Limb (tissue), 2 donors: ENCODE data around the gene PPP1R13B.

Experiments
- DNase-seq, 2 donors: peaks; one replicate each; pipeline ENCODE4 v3.0.0-alpha.2; 2016; ENCODE audit errors: extremely low spot score in 2 of 2

PPP1R13B gene

GRCh38 chr14:103880348-103881267 is 33.2 kb upstream of the PPP1R13B start:
- DNase-seq: peak; percentile 57 to 78

DNA sequence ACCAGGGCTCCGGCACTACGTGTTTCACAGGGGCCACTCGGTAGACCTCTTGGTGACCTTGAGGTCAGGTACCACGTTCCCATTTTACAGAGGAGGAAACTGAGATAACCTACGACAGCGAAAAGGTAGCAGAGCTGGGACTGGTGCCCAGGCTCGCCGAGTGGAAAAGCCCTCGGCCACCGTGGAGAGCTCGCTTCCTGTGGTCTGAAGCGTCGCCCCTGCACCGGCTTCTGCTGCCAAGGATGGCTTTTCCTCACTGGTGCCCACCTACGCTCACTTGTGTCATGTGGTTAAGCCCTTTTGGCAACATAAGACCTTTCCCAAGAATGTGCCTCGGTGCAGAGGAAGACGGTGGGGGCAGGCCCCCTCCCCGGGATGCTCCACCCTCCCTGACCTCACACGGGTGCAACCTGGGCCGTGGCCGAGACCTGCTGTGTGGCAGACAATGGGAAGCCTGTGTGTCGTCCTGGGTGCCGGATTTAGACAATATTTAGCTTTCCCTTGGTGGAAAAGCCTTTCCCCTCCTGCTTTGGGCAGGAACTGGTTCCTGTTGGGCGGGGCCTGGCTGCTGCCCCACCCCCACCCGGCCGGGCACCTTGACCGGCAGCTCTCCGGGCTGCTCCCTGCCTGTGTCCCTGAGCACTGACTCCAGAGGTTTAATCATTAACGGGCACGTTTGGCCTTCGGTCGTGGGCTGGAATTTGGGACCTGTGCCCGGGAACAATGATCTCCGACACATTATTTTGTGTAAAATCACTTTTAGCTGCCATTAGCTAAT is 32.4 kb upstream of the PPP1R13B start:
- DNase-seq: no peak

DNA sequence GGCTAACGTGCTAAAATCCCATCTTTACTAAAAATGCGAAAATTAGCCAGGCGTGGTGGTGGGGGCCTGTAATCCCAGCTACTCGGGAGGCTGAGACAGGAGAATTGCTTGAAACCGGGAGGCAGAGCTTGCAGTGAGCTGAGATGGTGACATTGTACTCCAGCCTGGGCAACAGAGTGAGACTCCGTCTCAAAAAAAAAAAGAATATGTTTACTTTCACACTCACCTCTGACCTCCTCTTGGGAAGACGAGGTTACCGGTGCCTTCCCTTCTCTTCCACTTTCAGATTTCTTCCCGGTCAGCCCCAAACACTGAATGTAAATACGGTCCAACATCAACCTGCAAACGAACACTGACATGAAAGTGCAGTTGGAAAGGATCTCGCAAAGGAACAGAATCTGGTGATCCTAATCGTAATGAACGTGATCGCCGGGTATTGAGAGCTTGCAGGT is 31.8 kb upstream of the PPP1R13B start:
- no peak for DNase-seq

DNA sequence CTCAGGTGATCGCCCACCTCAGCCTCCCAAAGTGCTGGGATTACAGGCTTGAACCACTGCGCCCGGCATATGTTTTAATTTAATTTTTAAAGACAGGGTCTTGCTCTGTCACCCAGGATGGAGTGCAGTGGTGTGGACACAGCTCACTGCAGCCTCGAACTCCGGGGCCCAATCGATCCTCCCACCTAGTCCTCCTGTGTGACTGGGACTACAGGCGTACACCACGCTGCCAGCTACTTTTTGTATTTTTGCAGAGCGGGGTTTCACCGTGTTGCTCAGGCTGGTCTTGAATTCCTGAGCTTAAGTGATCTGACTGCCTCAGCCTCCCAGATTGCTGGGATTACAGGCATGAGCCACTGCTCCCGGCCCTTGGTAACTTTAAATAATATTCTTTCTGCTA is 30.8 kb upstream of the PPP1R13B start:
- DNase-seq: no peak

GRCh38 chr14:103875010-103875409 is 27.6 kb upstream of the PPP1R13B start:
- DNase-seq: no peak

DNA sequence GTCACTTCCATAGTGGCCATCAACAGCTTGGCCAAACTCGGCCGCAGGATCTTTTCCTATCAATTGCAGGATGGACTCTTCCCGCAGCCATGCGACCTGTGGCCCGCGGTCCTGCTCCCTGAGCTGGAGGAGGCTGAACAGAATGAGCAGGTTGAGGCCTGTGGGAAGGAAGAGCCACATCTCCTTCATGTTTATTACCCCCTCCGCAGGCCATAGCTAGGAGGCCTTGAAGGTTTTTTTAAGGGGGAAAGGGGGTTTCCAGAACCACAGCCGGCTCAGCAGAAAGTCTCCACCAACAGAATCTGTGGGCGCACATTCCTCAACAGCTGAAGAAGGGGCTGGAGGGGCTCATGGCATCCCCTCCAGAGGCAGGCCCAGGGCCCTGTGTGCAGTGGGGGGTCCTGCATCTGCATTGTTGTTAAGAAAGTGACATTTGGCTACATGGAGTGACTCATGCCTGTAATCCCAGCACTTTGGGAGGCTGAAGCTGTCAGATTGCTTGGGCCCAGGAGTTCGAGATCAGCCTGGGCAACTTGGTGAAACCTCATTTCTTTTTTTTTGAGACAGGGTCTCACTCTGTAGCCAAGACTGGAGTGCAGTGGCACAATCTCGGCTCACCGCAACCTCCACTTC is 25.2 kb upstream of the PPP1R13B start:
- DNase-seq: no peak

- DNase-seq: peak; percentile 43 to 79
These were observed 24.5 kb upstream of the PPP1R13B start for GRCh38 chr14:103871596-103872480.

DNA sequence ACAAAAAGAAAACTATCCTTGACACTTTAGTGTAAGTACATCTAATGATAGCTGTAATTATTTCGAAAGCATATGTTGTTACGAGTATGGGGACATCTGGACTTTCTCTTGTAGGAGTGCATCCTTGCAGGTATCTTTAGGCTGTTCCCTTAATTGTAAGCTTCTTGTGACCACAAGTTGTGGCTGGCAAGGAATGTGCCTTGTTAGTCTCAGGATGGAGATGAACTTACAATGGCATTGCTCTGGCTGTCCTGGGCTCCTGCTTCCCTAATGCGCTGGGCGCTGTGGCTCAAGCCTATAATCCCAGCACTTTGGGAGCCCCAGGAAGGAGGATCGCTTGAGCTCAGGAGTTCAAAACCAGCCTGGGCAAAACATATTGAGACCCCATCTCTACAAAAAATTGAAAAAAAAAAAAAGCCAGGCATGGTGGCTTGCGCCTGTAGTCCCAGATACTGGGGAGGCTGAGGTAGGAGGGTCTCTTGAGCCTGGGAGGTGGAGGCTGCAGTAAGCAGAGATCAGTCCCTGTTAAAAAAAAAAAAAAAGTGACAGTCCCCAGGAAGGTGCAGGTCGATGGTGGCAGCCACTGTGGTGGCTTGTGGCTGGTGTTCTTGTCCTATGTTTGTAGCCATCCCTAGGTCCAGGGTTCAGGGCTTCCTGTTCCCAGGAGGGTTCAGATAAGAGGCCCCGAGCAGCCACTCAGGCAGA is 23.7 kb upstream of the PPP1R13B start:
- no peak for DNase-seq

DNA sequence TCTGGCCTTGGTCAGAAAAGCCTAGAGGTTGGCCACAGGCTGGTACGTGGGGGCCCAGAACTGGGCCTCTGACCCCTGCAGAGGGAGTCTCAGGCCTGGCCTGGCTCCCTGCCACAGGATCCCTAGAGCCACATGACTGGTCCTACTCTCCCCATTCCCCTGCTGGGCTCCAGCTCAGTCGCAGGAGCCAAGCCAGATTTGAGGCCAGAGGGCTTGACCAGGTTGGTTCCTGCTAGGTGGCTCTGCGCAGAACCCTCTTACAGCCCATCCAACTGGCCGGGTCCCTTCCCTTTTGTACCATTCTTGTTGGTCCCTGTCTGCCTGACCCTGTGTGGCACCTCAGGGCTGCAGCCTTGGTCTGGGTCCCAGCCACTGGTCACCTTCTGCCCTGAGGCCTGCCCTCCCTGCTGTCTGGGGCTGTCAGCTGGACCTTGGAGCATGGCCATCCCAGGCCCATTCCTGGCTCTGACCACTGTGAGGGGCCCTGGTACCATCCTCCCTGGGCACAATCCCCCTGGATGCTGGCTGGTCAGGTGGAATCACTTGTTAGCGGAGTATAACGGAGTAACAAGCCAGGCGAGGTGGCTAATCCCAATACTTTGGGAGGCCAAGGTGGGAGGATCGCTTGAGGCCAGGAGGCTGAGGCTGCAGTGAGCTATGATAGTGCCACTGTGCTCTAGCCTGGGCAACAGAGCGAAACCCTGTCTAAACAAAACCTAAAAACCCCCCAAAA is 22.9 kb upstream of the PPP1R13B start:
- no peak for DNase-seq

- no peak for DNase-seq
These were observed 22.2 kb upstream of the PPP1R13B start for GRCh38 chr14:103869406-103870143.

DNA sequence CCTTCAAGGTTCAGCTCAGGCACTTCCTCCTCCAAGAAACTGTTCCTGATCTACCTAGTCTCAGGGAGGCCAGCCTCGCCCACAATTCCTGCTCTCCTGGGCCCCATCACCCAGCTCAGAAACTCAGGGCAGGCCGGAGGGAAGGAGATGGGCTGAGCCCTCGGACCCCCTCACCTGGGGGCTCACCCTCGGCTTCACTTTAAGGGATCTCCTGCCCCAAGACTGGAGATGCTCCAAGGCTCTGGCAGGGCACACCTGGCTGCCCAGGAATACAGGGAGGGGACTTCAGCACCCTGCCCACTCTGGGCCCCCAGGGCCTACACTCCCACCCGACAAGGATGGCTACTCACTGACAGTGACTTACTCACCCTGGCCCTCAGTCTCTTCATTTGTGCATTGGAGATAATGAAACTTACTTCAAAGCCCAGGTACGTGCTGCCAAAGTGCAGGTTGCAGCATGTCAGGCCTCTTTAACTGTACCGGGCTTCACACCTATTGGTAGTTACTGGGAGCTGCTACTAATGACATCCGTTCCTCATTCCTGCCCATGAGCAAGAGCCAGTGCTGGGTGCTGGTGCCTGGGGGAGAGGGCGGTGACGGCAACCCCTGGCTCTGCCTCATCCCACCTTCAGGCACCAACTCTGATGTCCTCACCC is 21.0 kb upstream of the PPP1R13B start:
- no peak for DNase-seq

- DNase-seq: no peak
These were observed 20.2 kb upstream of the PPP1R13B start for GRCh38 chr14:103867523-103867953.

DNA sequence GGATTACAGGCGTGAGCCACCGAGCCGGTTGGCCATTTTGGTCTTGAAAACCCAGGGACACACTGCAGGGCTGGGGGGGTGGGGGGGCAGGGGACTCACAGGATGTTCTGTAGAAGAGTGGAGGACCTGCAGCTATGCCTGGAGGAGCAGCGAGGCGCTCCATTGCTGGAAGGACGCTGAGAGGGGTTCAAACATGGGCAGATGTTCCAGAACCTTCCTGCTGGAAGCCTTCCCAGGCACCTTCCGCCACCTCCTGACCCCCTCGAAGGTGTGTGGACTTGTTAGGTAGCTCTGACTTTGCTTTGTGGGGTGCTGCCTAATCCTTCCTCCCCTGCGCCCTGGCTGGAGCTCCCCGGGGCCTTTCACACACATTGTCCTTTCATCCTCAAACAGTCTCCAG is 19.6 kb upstream of the PPP1R13B start:
- no peak for DNase-seq

- no peak for DNase-seq
These were observed 15.9 kb upstream of the PPP1R13B start for GRCh38 chr14:103863245-103863644.

- DNase-seq: no peak
These were observed 15.0 kb upstream of the PPP1R13B start for GRCh38 chr14:103862393-103862782.

DNA sequence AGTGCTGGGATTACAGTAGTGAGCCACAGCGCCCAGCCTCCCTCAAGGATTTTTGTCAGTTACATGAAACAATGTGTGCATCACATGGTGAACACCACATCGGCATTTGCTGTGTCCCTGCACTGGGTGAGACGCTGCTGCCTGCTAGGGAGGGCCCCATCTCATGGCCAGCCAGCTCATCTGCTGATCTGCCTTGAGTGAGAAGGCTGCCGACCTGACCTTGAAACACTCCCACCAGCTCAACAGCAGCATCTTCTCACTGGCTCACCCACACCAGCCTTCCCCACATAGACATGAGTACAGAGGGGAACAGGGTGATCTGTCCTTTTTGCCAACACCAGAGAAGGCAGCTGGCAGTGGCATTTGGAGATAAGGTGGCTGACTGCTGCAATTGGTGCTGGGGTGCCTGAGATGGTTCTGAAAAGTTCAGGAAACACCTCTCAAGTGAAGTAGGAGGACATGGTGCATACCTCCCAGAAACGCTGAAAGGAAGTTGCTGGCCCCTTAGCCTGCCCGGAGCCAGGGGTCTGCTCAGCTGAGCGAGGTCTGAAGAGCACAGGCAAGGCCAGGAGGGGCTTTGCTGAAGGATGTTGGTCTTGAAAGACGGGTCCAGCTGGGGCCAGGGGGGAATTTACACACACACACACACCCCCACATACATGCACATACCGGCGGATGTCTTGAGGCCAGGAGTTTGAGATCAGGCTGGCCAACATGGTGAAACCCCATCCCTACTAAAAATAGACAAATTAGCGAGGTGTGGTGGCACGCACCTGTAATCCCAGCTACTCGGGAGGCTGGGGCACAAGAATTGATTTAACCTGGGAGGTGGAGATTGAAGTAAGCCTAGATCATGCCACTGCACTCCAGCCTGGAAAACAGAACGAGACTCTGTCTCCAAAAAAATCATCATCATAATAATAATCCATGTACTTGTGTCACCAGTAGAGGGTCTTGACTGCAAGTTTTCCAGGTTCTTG is 14.3 kb upstream of the PPP1R13B start:
- no peak for DNase-seq
